Daoy (cell line): ENCODE measurements around the gene HGFAC. TPM values are rescaled to one million over a fixed set of nuclear protein-coding genes. Genes with fewer than 3 reads are reported as not detected.

ENCODE experiments used
- DNase-seq: peaks from one replicate; pipeline ENCODE4 v3.0.0-alpha.2; 2015; ENCODE audit warnings: low read depth
- total RNA-seq: library from RNA; depleted of rRNA; stranded (reverse); fragments of >200 nt; shearing (Covaris generic); gene quantifications from 2 replicates; pipeline ENCODE4 v1.2.3, GENCODE V29; 2014

Gene HGFAC
- total RNA-seq, 1 experiment from 2014 or later: not detected

DNA sequence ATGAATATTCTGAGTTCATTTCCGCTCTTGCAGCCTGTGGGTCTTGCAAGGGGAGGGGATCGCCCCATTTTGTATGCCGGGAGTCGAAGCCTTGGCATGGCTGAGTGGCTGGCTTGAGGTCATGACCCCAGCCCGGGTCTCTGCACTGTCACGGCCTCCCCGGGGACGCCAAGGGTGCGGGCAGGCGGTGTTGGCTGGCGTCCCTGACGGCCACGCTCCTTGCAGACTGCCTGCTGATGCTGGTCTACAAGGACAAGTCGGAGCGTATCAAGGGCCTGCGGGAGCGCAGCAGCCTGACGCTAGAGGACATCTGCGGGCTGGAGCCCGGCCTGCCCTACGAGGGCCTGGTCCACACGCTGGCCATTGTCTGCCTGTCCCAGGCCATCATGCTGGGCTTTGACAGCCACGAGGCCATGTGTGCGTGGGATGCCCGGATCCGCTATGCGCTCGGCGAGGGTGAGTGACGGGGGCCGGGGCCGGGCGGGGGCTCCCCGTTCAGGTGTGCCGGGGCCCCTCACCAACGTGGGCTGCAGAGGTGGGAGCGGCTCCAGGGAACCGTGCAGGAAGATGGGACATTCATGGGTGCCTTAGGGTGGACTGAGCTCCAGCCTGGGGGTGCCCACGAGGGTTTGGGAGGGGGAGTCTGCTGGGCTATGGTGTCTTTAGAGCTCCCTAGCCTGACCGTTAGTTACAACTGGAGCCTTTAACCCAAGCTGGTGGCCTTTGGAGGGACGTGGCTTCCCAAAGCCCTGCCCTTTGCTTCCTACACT lies 31.6 kb downstream of the HGFAC start:
- DNase-seq: no peak

DNA sequence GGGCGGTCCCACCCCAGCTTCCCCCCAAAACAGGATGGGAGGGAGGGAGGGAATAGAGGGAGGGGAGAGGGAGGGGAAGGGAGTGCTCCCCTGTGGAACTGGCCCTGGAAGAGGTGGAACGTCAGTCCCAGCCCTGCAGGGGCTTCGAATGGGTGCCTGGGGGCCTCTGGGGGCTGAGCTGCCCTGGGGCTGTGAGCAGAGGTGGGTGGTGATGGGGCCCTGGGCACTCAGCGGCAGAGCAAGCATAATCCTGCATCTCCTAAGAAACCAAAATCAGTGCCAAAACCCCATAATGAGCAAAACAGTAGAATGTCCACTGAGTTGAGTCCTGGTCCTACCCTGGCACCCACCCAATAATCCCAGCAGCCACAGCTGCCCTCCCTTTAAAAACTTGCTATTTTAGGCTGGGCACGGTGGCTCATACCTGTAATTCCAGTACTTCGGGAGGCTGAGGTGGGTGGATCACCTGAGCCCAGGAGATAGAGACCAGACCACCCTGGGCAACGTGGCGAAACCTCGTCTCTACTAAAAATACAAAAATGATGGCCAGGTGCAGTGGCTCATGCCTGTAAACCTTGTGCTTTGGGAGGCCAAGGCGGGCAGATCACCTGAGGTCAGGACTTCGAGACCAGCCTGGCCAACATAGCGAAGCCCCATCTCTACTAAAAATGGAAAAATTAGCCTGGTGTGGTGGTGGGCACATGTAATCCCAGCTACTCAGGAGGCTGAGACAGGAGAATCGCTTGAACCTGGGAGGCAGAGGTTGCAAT lies 32.4 kb downstream of the HGFAC start:
- no peak for DNase-seq

GRCh38 chr4:3475041-3475712 lies 33.4 kb downstream of the HGFAC start:
- DNase-seq: no peak

- no peak for DNase-seq
Observed at GRCh38 chr4:3475713-3476260, 34.0 kb downstream of the HGFAC start.

DNA sequence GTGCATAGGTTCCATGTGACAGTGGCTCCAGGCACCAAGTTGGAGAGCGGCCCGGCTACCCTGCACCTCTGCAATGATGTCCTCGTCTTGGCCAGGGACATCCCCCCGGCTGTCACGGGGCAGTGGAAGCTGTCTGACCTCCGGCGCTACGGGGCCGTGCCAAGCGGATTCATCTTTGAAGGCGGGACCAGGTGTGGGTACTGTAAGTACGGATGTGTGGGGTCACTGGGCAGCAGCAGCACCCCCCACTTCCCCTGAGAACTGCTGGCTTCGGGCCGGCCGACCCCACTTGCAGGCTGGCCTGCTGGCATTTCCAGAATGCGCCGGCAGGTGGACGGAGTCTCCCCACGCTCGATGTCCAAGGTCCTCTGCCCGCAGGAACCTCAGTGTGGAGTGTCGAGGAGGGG lies 34.6 kb downstream of the HGFAC start:
- DNase-seq: no peak

- DNase-seq: no peak
Observed at GRCh38 chr4:3476936-3477749, 35.4 kb downstream of the HGFAC start.

DNA sequence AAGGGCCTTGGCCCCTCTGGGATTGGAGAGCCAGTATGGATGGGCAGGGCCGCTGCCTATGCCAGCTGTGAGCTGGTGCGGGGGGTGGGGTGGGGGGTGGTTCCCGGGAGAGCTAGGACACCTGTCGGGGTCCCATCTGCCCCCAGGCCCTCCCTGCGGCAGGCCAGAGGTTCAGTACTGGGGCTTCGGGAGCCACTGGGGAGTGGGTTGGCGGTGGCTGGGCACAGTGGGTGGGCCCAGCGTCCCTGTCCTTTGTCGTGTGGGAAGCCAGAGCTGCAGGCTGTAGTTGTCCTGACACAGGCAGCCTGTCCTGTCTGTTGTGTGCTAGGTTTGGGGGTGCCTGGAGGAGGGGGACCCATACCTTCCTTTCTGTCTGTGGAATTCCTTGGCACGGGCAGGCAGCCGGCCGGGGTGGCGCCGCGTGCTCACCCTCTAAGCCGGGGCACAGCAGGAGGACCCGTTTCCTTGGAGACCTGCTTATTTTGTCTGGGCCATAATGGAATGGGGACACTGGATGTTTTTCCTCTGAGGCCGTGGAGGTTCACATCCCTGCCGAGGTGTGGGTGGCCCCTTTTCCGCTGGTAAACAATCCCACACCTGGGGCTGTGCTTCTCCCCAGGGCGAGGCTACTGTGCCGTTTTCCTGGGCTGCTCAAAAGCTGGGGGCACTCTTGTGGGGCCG lies 36.1 kb downstream of the HGFAC start:
- no peak for DNase-seq

DNA sequence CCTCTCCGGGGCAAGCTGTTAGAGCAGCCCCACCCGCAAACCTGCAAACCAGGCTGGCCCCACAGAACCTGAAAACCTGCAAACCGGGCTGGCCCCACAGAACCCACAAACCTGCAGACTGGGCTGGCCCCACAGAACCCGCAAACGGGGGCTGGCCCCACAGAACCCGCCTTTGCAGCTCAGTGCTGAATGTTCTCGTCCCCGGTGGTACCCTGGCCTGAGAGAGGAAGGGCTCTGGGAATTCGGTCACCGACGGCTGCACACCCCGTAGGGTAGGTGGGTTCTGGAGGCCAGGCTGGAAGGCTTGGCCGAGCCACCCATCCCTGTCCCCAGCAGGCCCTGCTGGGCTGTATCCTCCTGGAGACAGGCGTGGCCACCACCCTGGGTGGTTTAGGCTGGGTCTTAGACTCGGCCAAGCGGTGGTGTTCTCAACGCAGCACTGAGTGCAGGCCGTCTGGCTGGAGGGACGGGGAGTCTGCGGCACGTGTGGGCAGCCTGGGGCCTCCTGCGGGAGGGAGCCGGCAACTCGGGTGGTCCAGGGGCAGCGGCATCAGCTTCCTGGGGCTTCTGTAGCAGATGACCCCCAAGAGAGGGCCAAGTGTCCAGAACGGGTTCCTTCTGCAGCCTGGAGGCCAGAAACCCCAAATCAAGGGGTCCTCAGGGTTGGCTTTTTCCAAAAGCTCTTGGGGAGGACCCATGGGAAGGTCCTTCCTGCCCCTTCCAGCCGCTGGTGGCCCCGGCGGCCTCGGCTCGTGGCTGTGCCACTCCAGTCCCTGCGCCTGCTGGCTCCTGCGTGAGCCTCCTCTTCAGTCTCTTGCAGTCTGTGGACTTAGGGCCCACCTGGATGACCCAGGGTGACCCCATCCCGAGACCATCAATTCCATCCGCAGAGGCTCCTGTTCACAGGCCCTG lies 36.9 kb downstream of the HGFAC start:
- DNase-seq: no peak

DNA sequence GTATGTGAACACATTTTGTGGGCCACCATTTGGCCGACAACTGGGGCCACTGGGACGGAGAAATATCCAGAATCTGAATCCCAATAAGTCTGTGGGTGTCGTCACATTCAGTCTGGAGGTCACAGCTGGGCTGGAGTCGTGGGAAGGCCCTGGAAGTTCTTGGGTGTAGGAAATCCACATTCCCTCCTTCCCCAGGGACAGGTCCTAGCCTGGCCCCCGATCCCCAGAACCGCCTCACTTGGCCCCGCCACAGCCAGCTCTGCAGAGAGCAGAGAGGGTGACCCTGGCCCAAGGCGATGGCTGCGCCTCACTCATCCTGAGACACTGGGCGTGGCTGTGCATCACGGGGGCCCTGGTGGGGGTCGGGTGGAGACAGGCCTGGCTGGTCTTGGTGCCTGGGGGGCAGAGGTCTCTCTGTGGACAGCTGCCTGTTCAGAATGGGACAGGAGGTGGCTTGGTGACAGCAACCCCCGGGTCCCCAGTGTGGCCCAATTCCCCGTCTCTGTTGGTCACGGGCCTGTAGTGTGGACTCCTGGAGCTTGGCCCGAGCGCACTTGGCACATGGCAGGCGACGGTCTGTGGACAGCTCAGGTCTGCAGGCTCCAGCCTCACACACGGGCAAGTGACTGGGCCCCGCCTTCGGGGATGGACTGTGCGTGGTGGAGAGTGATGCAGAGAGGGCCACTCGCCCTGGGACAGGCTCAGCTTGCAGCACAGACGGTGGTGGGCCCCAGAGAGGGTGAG lies 37.8 kb downstream of the HGFAC start:
- DNase-seq: no peak

DNA sequence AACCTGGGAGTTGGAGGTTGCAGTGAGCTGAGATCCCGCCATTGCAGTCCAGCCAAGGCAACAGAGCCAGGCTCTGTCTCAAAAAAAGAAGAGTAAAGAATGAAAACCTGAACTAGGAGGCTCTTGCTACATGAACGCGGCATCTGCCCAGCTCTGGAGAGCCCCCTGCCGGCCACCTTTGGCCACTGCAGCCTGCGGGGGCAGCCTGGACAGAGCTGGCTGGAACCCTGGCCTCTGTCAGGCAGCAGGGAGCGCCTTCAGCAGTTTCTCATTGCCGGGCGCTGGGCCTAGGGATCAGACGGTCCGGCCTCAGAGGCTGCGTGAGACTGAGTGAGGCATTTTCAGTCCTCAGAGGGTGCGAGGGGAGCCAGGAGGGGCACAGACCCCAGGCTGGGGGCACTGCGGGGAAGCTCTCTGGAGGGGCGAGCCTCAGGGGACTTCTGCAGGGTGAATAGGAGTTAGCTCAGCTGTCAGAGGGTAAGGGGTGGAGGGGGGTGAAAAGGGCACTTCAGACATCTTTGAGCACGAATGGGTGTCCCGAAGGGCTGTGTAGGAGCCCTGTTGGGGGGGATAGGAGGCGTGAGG lies 38.9 kb downstream of the HGFAC start:
- peak; percentile 79 for DNase-seq

- DNase-seq: no peak
Observed at GRCh38 chr4:3481113-3481531, 39.4 kb downstream of the HGFAC start.

DNA sequence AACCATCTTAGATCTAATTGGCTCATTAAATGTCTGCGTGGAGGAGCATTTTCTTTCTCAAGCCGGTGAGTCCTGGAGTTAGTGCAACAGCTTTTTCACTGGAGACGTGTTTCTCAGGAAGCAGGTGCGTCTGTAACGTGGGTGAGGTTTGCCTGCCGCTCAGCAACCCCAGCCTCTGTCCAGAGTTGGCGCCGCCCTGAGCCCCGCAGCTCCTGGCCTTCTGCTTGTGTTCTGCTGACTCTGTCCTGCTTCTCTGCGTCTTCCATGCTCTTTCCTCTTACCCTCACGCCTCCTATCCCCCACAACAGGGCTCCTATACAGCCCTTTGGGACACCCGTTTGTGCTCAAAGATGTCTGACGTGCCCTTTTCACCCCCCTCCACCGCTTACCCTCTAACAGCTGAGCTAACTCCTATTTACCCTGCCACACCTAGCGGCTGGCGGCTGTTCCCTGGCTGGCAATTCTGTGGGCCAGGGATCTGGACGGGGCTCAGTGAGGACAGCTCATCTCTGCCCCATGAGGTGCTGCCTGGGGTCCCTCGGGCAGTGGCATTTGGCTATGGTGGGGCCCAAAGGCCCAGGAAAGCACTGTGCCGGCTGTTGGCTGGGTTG lies 40.1 kb downstream of the HGFAC start:
- DNase-seq: no peak

- DNase-seq: no peak
Observed at GRCh38 chr4:3482707-3483106, 40.9 kb downstream of the HGFAC start.

GRCh38 chr4:3483471-3483921 lies 41.7 kb downstream of the HGFAC start:
- DNase-seq: no peak

- DNase-seq: no peak
Observed at GRCh38 chr4:3484057-3484973, 42.5 kb downstream of the HGFAC start.

DNA sequence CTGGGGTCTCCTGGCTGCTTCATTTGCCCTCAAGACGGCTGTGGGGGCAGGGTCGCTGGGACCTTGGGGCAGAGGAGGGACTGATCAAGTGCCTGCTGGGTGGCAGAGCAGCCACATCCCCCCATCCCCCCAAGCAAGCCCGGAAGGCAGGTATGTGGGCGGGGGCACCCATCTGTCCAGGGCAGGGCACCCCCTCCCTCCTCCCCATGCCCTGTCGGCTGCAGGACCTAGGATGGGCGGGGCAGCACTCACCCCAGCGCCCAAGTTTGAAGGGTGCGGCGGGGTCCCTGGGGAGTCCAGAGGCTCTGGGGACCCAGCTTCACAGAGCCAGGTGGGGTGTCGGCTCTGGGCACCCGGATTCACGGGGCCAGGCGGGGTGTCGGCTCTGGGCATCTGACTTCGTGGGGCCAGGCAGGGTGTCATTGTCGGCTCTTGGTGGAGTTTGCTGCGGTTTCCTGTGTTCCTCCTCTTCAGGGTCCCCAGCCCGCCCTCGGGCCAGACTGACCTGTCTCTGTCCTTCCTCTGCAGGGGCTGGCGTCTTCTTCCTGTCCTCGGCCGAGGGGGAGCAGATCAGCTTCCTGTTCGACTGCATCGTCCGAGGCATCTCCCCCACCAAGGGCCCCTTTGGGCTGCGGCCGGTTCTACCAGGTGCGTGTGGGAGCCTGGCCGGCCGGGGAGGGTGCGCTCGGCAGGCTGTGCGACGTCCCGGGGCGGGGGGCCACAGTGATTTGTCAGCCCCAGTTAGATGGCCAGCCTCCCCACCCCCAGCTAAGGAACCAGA lies 43.4 kb downstream of the HGFAC start:
- DNase-seq: no peak
